HK-2 (cell line): ENCODE measurements around the gene SPRED1.
A peak's percentile ranks its signal among the peaks of the same experiment; 100 is the strongest.

Experiments
- DNase-seq: peaks from one replicate; pipeline ENCODE4 v3.0.0-alpha.2; 2018; ENCODE audit not compliant: unreplicated experiment

Gene SPRED1

GRCh38 chr15:38252481-38253350, at the start of gene SPRED1:
TSS of gene SPRED1 (plus strand) at chr15:38252836. CDS start at chr15:38253186, 350 bp downstream.
- peak; percentile 54 for DNase-seq

GRCh38 chr15:38205526-38206272, 46.9 kb upstream of the SPRED1 start:
- no peak for DNase-seq

GRCh38 chr15:38207621-38208020, 45.0 kb upstream of the SPRED1 start:
- DNase-seq, result no peak

- DNase-seq, result no peak
Observed at GRCh38 chr15:38208206-38208605, 44.4 kb upstream of the SPRED1 start.

- no peak for DNase-seq
Observed at GRCh38 chr15:38208779-38209178, 43.9 kb upstream of the SPRED1 start.

- DNase-seq, result no peak
Observed at GRCh38 chr15:38211249-38211648, 41.4 kb upstream of the SPRED1 start.

- no peak for DNase-seq
Observed at GRCh38 chr15:38211811-38212210, 40.8 kb upstream of the SPRED1 start.

- DNase-seq, result no peak
Observed at GRCh38 chr15:38212729-38213351, 39.8 kb upstream of the SPRED1 start.

GRCh38 chr15:38213356-38213755, 39.3 kb upstream of the SPRED1 start:
- DNase-seq, result no peak

- DNase-seq, result no peak
Observed at GRCh38 chr15:38215707-38216106, 36.9 kb upstream of the SPRED1 start.

GRCh38 chr15:38216763-38217162, 35.9 kb upstream of the SPRED1 start:
- no peak for DNase-seq

- peak; percentile 30 for DNase-seq
Observed at GRCh38 chr15:38217191-38217595, 35.4 kb upstream of the SPRED1 start.

GRCh38 chr15:38217788-38218609, 34.6 kb upstream of the SPRED1 start:
- no peak for DNase-seq

GRCh38 chr15:38220606-38221273, 31.9 kb upstream of the SPRED1 start:
- no peak for DNase-seq

GRCh38 chr15:38224486-38224885, 28.1 kb upstream of the SPRED1 start:
- no peak for DNase-seq

GRCh38 chr15:38225381-38225780, 27.3 kb upstream of the SPRED1 start:
- DNase-seq, result no peak

GRCh38 chr15:38226608-38227266, 25.9 kb upstream of the SPRED1 start:
- peak; percentile 40 for DNase-seq

GRCh38 chr15:38227941-38228340, 24.7 kb upstream of the SPRED1 start:
- no peak for DNase-seq

GRCh38 chr15:38228618-38229017, 24.0 kb upstream of the SPRED1 start:
- DNase-seq, result no peak

GRCh38 chr15:38229705-38230310, 22.8 kb upstream of the SPRED1 start:
- no peak for DNase-seq
